NCI-H146 (cell line): ENCODE data around the gene ESF1.

Source experiments
- DNase-seq: peaks from one replicate; lab custom pipeline; 2025; lab: John Stamatoyannopoulos, UW

The ESF1 gene

GRCh38 chr20:13784893-13785715, at the start of gene ESF1, which contains the start of gene NDUFAF5:
Gene ESF1, minus strand, starts transcription at chr20:13784919. Its CDS starts 1,779 bp downstream, at chr20:13783140.
Gene NDUFAF5, plus strand, starts transcription at chr20:13785028. Its CDS starts 41 bp downstream, at chr20:13785069.
- peak; percentile 98 for DNase-seq

GRCh38 chr20:13831476-13831875, 46.8 kb upstream of the ESF1 start:
- no peak for DNase-seq

- DNase-seq, result no peak
Measured at GRCh38 chr20:13825465-13825864, 40.7 kb upstream of the ESF1 start.

GRCh38 chr20:13824459-13824858, 39.7 kb upstream of the ESF1 start:
- no peak for DNase-seq

GRCh38 chr20:13822459-13822858, 37.7 kb upstream of the ESF1 start:
- DNase-seq, result no peak

GRCh38 chr20:13821876-13822275, 37.2 kb upstream of the ESF1 start:
- DNase-seq, result no peak

- peak; percentile 51 for DNase-seq
Measured at GRCh38 chr20:13819885-13820645, 35.3 kb upstream of the ESF1 start.

GRCh38 chr20:13817342-13817741, 32.6 kb upstream of the ESF1 start:
- DNase-seq, result no peak

GRCh38 chr20:13816757-13817156, 32.0 kb upstream of the ESF1 start:
- DNase-seq, result no peak

GRCh38 chr20:13814672-13815071, 30.0 kb upstream of the ESF1 start:
- DNase-seq, result no peak

- no peak for DNase-seq
Measured at GRCh38 chr20:13813910-13814309, 29.2 kb upstream of the ESF1 start.

- no peak for DNase-seq
Measured at GRCh38 chr20:13810446-13810845, 25.7 kb upstream of the ESF1 start.

- DNase-seq, result no peak
Measured at GRCh38 chr20:13809855-13810254, 25.1 kb upstream of the ESF1 start.

- DNase-seq, result no peak
Measured at GRCh38 chr20:13809373-13809772, 24.7 kb upstream of the ESF1 start.

- DNase-seq, result peak; percentile 20
Measured at GRCh38 chr20:13800728-13801134, 16.0 kb upstream of the ESF1 start.

- no peak for DNase-seq
Measured at GRCh38 chr20:13799974-13800373, 15.3 kb upstream of the ESF1 start.

GRCh38 chr20:13799040-13799439, 14.3 kb upstream of the ESF1 start:
- no peak for DNase-seq

GRCh38 chr20:13794667-13795066, 9.9 kb upstream of the ESF1 start:
- no peak for DNase-seq

- no peak for DNase-seq
Measured at GRCh38 chr20:13793001-13793400, 8.3 kb upstream of the ESF1 start.

- DNase-seq, result no peak
Measured at GRCh38 chr20:13791540-13792459, 7.1 kb upstream of the ESF1 start.

GRCh38 chr20:13790708-13791107, 6.0 kb upstream of the ESF1 start:
- DNase-seq, result no peak
